Psoas muscle (tissue), 8 donors: ENCODE results near the gene ICE2. TPM values are rescaled to one million over a fixed set of nuclear protein-coding genes. Genes with fewer than 3 reads are reported as not detected.
A peak's percentile ranks its signal among the peaks of the same experiment; 100 is the strongest.

Experiments
- ATAC-seq, 4 donors: fragments of 200-7000 bp; cut with Tn5 transposase; one replicate each; pipeline ENCODE4 v1.9.1; 2020; ENCODE audit warnings: moderate library complexity in 3 of 4, mild to moderate bottlenecking in 2 of 4
- DNase-seq, 2 donors: peaks; one replicate each; pipeline ENCODE4 v3.0.0-alpha.2; 2020
- H3K27ac ChIP-seq: fragments of 200-600 bp; one replicate; pipeline ENCODE4 v1.8.0; 2022
- H3K27me3 ChIP-seq, 3 donors: fragments of 200-600 bp in 1 of 3; one replicate each; pipeline versions ENCODE4 v1.6.1 to v1.8.0; 2013 to 2022; ENCODE audit warnings: low read length in 2 of 3, mild to moderate bottlenecking in 2 of 3, moderate library complexity in 1 of 3; ENCODE audit not compliant: insufficient read depth in 3 of 3
- H3K36me3 ChIP-seq, 2 donors: fragments of 200-600 bp in 1 of 2; one replicate each; pipeline versions ENCODE4 v1.6.1 to v1.8.0; 2013 to 2022; ENCODE audit warnings: low read depth in 1 of 2, mild to moderate bottlenecking in 1 of 2, moderate library complexity in 1 of 2; ENCODE audit not compliant: insufficient read depth in 1 of 2
- H3K4me1 ChIP-seq: fragments of 200-600 bp; one replicate; pipeline ENCODE4 v1.8.0; 2022
- H3K4me3 ChIP-seq: fragments of 200-600 bp; one replicate; pipeline ENCODE4 v1.8.0; 2022; ENCODE audit warnings: mild to moderate bottlenecking
- H3K9me3 ChIP-seq: fragments of 200-600 bp; one replicate; pipeline ENCODE4 v1.8.0; 2022
- CTCF ChIP-seq: fragments of 200-600 bp; IDR thresholded peaks from one replicate; pipeline ENCODE4 v1.8.0; 2022; ENCODE audit warnings: antibody characterized with exemption
- WGBS, 3 donors: extraction: QIAGEN DNeasy Blood & Tissue Kit; methylation state at CpG; one replicate each; pipeline versions ENCODE4 v1.1.6 to v1.1.7; 2013; 5-methylcytosine and 5-hydroxymethylcytosine counted together
- intact Hi-C, 2 donors: fragments of 100-400 bp; cut with DNase I; formaldehyde crosslinking; loops; one replicate each; pipeline versions ENCODE4 v1.11.0 to v1.14.2; 2022
- polyA plus RNA-seq, 3 donors: library from polyadenylated mRNA; stranded (reverse); fragments of 200-250 nt; gene quantifications; one replicate each; pipeline ENCODE4 v1.2.3, GENCODE V29; 2013
- total RNA-seq, 4 donors: library from RNA; stranded (reverse); fragmentation: NEBNext Ultra II Directional in 2 of 4; extraction: Animal tissue kit (Norgen Biotek cat#: 25700) in 2 of 4; gene quantifications; one replicate each; pipeline versions ENCODE4 v1.2.1 to v1.2.4, GENCODE V29; 2021 to 2023
- donor health status: healthy with polysubstance abuse.
- donor health status: DM: no; HTN: no; CAD: no; lungs with moderate emphysema.
- donor health status: Bipolar disorder and iron deficiency.
- donor health status: healthy.
- donor health status: DM: yes; HTN: yes; CAD: no.
- donor health status: DM: no; HTN: no; CAD: no.
- donor health status: DM: no; HTN: no; CAD: no.
- donor health status: DM: yes; HTN: yes; CAD: no.

The ICE2 gene
- total and polyA plus RNA-seq, 7 donors = 5.2 to 25.9 (median 20.0) TPM

- no peak for ATAC-seq
- no peak for TF ChIP-seq CTCF
- Histone ChIP-seq H3K27ac (no peak overlapping the region), H3K4me3 (no peak overlapping the region), H3K36me3 (peaks cover 0 to 51% of the 10 kb centered on the region in 2 donors), H3K4me1 (peaks cover 22% of the 10 kb centered on the region), H3K27me3 (no peaks in the 10 kb centered on the region), H3K9me3 (no peaks in the 10 kb centered on the region)
- intact Hi-C loops = loop anchor here in 1 of 2 donors (10.0 kb wide), 1 partner anchor 1322 kb away; no protein-coding TSS in a partner anchor
- WGBS, 3 donors = 50 to 73% (median 63%) methylated on average over 4 of the region's 4 CpGs
- no peak for DNase-seq
These were observed 34.0 kb upstream of the ICE2 start for GRCh38 chr15:60512937-60513336.

- peaks cover 0 to 57% of the 10 kb centered on the region in 2 donors for H3K36me3 ChIP-seq
- TF ChIP-seq CTCF = no peak
- H3K27me3 ChIP-seq = no peaks in the 10 kb centered on the region
- DNase-seq (no peak), ATAC-seq (no peak)
- no peak overlapping the region for H3K27ac ChIP-seq
- no peaks in the 10 kb centered on the region for H3K9me3 ChIP-seq
- peaks cover 23% of the 10 kb centered on the region for H3K4me1 ChIP-seq
- H3K4me3 ChIP-seq = no peak overlapping the region
- 76 to 78% (median 76%) methylated on average over 21 of the region's 21 CpGs for WGBS, 3 donors
- intact Hi-C loops = loop anchor here in 1 of 2 donors (10.0 kb wide), 1 partner anchor 1323 kb away; no protein-coding TSS in a partner anchor
These were observed 32.5 kb upstream of the ICE2 start for GRCh38 chr15:60511351-60512031.

- 61 to 74% (median 73%) methylated on average over 5 of the region's 5 CpGs for WGBS, 3 donors
- peaks cover 23% of the 10 kb centered on the region for H3K4me1 ChIP-seq
- ATAC-seq (no peak), DNase-seq (no peak)
- no peaks in the 10 kb centered on the region for H3K27me3 ChIP-seq
- intact Hi-C loops = loop anchor here in 1 of 2 donors (10.0 kb wide), 1 partner anchor 1325 kb away; no protein-coding TSS in a partner anchor
- no peak for TF ChIP-seq CTCF
- H3K27ac ChIP-seq = peak overlapping the region; percentile 66
- H3K9me3 ChIP-seq = no peaks in the 10 kb centered on the region
- peaks cover 0 to 71% of the 10 kb centered on the region in 2 donors for H3K36me3 ChIP-seq
- H3K4me3 ChIP-seq = no peak overlapping the region
These were observed 31.1 kb upstream of the ICE2 start for GRCh38 chr15:60510006-60510405.

- peaks cover 23% of the 10 kb centered on the region for H3K4me1 ChIP-seq
- DNase-seq (no peak), ATAC-seq (no peak)
- intact Hi-C loops = loop anchor here in 1 of 2 donors (5.0 to 10.0 kb wide), 2 partner anchors 408 to 535 kb away; no protein-coding TSS in a partner anchor
- H3K27ac ChIP-seq = peak overlapping the region; percentile 66
- no peaks in the 10 kb centered on the region for H3K27me3 ChIP-seq
- TF ChIP-seq CTCF = no peak
- no peaks in the 10 kb centered on the region for H3K9me3 ChIP-seq
- H3K36me3 ChIP-seq = peaks cover 0 to 71% of the 10 kb centered on the region in 2 donors
- 28 to 57% (median 32%) methylated on average over 3 of the region's 3 CpGs for WGBS, 3 donors
- H3K4me3 ChIP-seq = no peak overlapping the region
These were observed 30.5 kb upstream of the ICE2 start for GRCh38 chr15:60509470-60509869.
